ENCODE measurements around the gene CACNA1G. TPM values are rescaled to one million over a fixed set of nuclear protein-coding genes. Genes with fewer than 3 reads are reported as not detected.

CACNA1G gene
- total and polyA plus RNA-seq, 9 of the 15 experiments (the other 6 are each of a cell fraction or from before 2014, with no cell fraction given), result 0.01 TPM; not detected in 8

- no peaks in the 10 kb centered on the region for H3K36me3 ChIP-seq (ENCODE audit: control insufficient read depth, insufficient read depth, low read length)
- H4K20me1 ChIP-seq (replicated peaks; ENCODE audit: control insufficient read depth, insufficient read depth, low read length), result no peaks in the 10 kb centered on the region
- H3K9me1 ChIP-seq (ENCODE audit: control insufficient read depth, insufficient read depth, low read length), result peaks cover 8% of the 10 kb centered on the region
- H3K27ac ChIP-seq (ENCODE audit: extremely low read depth, low read depth, low read length), result peak overlapping the region; percentile 95
- WGBS (ENCODE audit: insufficient coverage, low coverage, missing lambda C conversion rate), result 84% methylated on average over 10 of the region's 10 CpGs
- CTCF ChIA-PET (ENCODE audit: low intra/inter-chr PET ratio), result no interaction called here
- peak overlapping the region; percentile 73 for H3K4me2 ChIP-seq (ENCODE audit: insufficient read depth, low read length)
- DNase-seq (ENCODE audit: extremely low read depth in 1 of 4, low spot score in 3 of 4) (no peak), FAIRE-seq (no peak), ATAC-seq (no peak)
- H3K4me3 ChIP-seq, result no peak overlapping the region
- peaks cover 59 to 61% of the 10 kb centered on the region in 2 experiments for H3K4me1 ChIP-seq (replicated peaks in 1 of 2; ENCODE audit: control insufficient read depth in 2 of 2, insufficient read depth in 2 of 2, low read length in 2 of 2)
- POLR2A ChIA-PET, result interaction anchor here (0.6 to 1.8 kb wide), 6 partner anchors 13 to 558 kb away, joined by 3 to 6 read pairs (median 4); no protein-coding TSS in a partner anchor
- no peaks in the 10 kb centered on the region for H3K9me3 ChIP-seq (replicated peaks; ENCODE audit: control insufficient read depth, insufficient read depth, low read depth, low read length)
- no peaks in the 10 kb centered on the region; a peak in 1 of 5 replicates for H3K27me3 ChIP-seq (ENCODE audit: control insufficient read depth in 2 of 2, insufficient read depth in 2 of 2, low read length in 2 of 2)
- BruUV-seq (replicated peaks), result no TSS peak
- H3K9ac ChIP-seq (ENCODE audit: insufficient read depth in 1 of 2, low read depth in 2 of 2, low read length in 2 of 2), result peak overlapping the region; percentile 58 to 83
- in situ Hi-C loops (cut with MboI) (no loop called here), intact Hi-C loops (cut with micrococcal nuclease) (no loop called here)
- peak overlapping the region; percentile 81 for H2AFZ ChIP-seq (ENCODE audit: low read depth, low read length)
- no peaks in the 10 kb centered on the region for H3K79me2 ChIP-seq (ENCODE audit: control insufficient read depth, insufficient read depth, low read length)
- TF ChIP-seq DIDO1 (tag; IDR thresholded peaks at IDR 0.05; ENCODE audit: low read depth) (no peak), FOXK2 (conservative IDR thresholded peaks at IDR 0.05 in 1 of 2, IDR thresholded peaks at IDR 0.05 in 1 of 2; ENCODE audit: low read depth in 2 of 2) (no peak), ZNF75A (CRISPR knock-in tag; IDR thresholded peaks at IDR 0.05) (no peak), RNF2 (IDR thresholded peaks at IDR 0.05) (no peak), E2F3 (CRISPR knock-in tag; IDR thresholded peaks at IDR 0.05) (no peak), SMAD2 (IDR thresholded peaks at IDR 0.05; ENCODE audit: low read depth, low read length) (no peak), HES1 (IDR thresholded peaks at IDR 0.05; ENCODE audit: low read depth) (no peak), SRSF1 (IDR thresholded peaks at IDR 0.05; ENCODE audit: low read depth, low read length) (no peak), ELK3 (CRISPR knock-in tag; IDR thresholded peaks at IDR 0.05) (no peak), NR1H2 (CRISPR knock-in tag; IDR thresholded peaks at IDR 0.05) (no peak), TSC22D4 (tag; IDR thresholded peaks at IDR 0.05) (no peak), ZNF398 (CRISPR knock-in tag; IDR thresholded peaks at IDR 0.05) (no peak), TEAD2 (tag; IDR thresholded peaks at IDR 0.05) (0 out of 2 replicates have a peak, but pooled peaks have one; percentile 18), MYC (IDR thresholded peaks at IDR 0.05; ENCODE audit: low read depth, low read length) (no peak), MYC (CRISPR knock-in tag; IDR thresholded peaks at IDR 0.05; ENCODE audit: borderline replicate concordance, low read depth) (no peak)
These were observed 100.4 kb downstream of the CACNA1G start for GRCh38 chr17:50660887-50661345.
